ENCODE measurements around the gene CCSER1. TPM values are rescaled to one million over a fixed set of nuclear protein-coding genes. Genes with fewer than 3 reads are reported as not detected.
A peak's percentile ranks its signal among the peaks of the same experiment; 100 is the strongest.
"Not testable (repeated sequence)": the region's sequence is repeated elsewhere in the genome, so short reads cannot be mapped to it uniquely, and the experiment has no call there.

CCSER1 gene
- total RNA-seq, 1 experiment from 2014 or later, result 10.1 TPM

DNA sequence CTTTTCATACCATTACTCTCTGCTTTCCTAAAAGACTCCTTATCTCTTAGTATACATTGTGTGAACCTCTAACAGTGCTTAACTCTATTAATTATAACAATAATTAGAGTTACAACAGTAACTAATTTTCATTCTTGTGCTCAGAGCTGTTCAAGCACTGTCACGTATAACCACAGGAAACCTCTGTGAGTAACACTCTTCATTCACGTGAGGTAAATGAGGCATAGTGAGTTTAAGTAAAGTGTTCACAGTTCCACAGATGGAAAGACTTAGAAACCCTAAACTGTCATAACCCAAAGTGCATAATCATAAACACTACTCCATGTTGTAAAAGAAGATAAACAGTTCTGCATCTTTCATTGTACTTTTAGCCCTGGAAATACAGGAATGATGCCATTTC lies 222.4 kb downstream of the CCSER1 start:
- no peak for DNase-seq
- no peaks in the 10 kb centered on the region for H3K4me1 ChIP-seq

DNA sequence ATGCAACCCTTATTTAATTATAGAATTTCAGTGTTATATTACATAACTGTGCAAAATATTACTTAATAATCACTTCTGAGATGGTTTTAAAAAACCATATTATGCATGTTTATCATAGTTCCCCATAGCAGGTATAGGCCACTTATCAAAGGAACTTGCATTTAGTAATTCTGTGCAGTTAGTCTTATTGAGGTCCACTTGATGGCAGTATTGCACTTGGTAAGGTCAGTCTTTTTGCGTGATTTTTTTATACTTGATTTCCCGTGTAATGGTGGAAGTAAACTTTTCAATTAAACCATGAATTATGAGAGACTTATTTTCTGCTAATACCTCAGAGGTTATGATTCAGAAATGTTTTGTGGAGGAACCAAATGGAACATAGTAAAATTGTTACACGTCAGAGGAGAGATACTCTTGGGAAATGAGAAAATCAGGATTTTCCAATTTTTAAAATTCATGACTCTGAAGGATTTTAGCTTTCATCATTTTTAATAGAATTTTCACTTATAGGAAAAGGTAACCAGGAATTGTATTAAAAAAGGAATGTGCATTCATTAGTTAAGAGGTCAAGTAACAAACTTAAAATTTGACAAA lies 230.0 kb downstream of the CCSER1 start:
- no peak overlapping the region for H3K27ac ChIP-seq
- H3K4me1 ChIP-seq, result no peaks in the 10 kb centered on the region
- H3K27me3 ChIP-seq, result no peaks in the 10 kb centered on the region
- no peaks in the 10 kb centered on the region for H3K9me3 ChIP-seq (replicated peaks)
- H3K36me3 ChIP-seq, result no peaks in the 10 kb centered on the region
- peak in 1 of 2 experiments; percentile 71 for DNase-seq
- no peak overlapping the region for H3K4me3 ChIP-seq

More for the DNA sequence above, 222.4 kb downstream of the CCSER1 start:
- Histone ChIP-seq H3K27me3 (no peaks in the 10 kb centered on the region), H3K4me3 (no peak overlapping the region), H3K27ac (no peak overlapping the region), H3K9me3 (replicated peaks) (no peaks in the 10 kb centered on the region), H3K36me3 (no peaks in the 10 kb centered on the region)

GRCh38 chr4:90375081-90375480 lies 247.9 kb downstream of the CCSER1 start:
- Histone ChIP-seq H3K4me3 (no peak overlapping the region), H3K27ac (no peak overlapping the region), H3K4me1 (no peaks in the 10 kb centered on the region), H3K9me3 (replicated peaks) (no peaks in the 10 kb centered on the region), H3K27me3 (no peaks in the 10 kb centered on the region), H3K36me3 (no peaks in the 10 kb centered on the region)
- no peak for DNase-seq

- Histone ChIP-seq H3K27me3 (no peaks in the 10 kb centered on the region), H3K4me1 (no peaks in the 10 kb centered on the region), H3K27ac (no peak overlapping the region), H3K36me3 (no peaks in the 10 kb centered on the region), H3K9me3 (replicated peaks) (no peaks in the 10 kb centered on the region), H3K4me3 (no peak overlapping the region)
- no peak for DNase-seq
Measured at GRCh38 chr4:90393215-90393614, 266.0 kb downstream of the CCSER1 start.

DNA sequence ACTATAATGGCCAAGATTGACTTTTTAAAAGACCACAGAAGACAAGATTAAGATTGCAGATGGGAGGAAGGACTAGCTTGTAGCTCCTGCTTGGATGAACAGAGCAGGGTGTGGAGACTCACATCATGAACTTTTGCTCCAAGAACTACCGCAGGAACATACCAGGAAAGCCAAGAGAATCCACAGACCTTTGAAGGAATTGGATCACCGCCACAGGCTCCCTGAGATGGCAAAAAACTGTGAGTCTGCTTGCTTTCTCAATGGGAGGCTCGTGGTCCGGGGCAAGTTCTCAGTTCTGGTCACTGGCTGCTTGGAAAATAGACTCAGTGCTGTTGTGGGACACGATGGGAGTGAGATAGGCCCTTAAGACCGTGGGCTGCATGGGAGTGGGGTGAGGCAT lies 276.6 kb downstream of the CCSER1 start:
- Histone ChIP-seq H3K4me1 (no peaks in the 10 kb centered on the region), H3K27me3 (no peaks in the 10 kb centered on the region), H3K4me3 (no peak overlapping the region), H3K9me3 (replicated peaks) (no peaks in the 10 kb centered on the region), H3K36me3 (no peaks in the 10 kb centered on the region), H3K27ac (no peak overlapping the region)
- DNase-seq, result no peak

- H3K4me3 ChIP-seq; H3K27ac ChIP-seq; H3K36me3 ChIP-seq; H3K9me3 ChIP-seq (replicated peaks); H3K4me1 ChIP-seq; DNase-seq; H3K27me3 ChIP-seq: not testable (repeated sequence)
Measured at GRCh38 chr4:90407897-90408296, 280.7 kb downstream of the CCSER1 start.

GRCh38 chr4:90412786-90413185 lies 285.6 kb downstream of the CCSER1 start:
- H3K27me3 ChIP-seq; H3K9me3 ChIP-seq (replicated peaks); H3K36me3 ChIP-seq; H3K4me1 ChIP-seq; DNase-seq; H3K27ac ChIP-seq; H3K4me3 ChIP-seq: not testable (repeated sequence)

- Histone ChIP-seq H3K9me3 (replicated peaks) (no peaks in the 10 kb centered on the region), H3K4me1 (no peaks in the 10 kb centered on the region), H3K36me3 (no peaks in the 10 kb centered on the region), H3K27ac (no peak overlapping the region), H3K27me3 (no peaks in the 10 kb centered on the region), H3K4me3 (no peak overlapping the region)
- DNase-seq, result no peak
Measured at GRCh38 chr4:90415116-90415515, 287.9 kb downstream of the CCSER1 start.

DNA sequence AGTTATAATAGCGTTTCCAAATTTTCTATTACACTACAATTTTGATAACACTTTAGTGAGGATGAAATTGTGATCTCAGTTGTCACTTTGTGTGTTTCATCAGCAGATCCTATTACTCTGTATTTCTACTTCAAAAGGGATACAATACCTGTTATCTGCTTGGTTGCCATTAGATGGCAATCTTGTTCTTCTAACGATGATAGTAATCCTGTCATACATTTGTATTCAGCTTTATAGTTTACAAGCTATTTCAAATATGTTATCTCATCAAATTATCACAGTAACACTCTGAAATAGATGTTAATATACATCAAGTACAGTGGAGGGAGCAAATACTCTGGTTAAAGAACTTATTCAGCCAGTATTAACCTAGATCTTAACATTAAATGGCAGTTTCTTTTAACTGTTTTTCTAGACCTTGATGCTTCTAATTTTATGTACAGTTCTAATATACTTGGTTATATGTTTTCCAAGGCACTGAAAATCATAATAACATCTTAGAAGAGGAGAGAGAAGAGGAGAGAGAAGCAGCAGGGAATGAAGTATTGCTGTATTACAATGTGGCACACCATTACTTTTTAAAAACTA lies 292.0 kb downstream of the CCSER1 start:
- Histone ChIP-seq H3K27me3 (no peaks in the 10 kb centered on the region), H3K4me1 (no peaks in the 10 kb centered on the region), H3K4me3 (no peak overlapping the region), H3K36me3 (no peaks in the 10 kb centered on the region), H3K27ac (no peak overlapping the region), H3K9me3 (replicated peaks) (no peaks in the 10 kb centered on the region)
- peak in 1 of 2 experiments; percentile 70 for DNase-seq

DNA sequence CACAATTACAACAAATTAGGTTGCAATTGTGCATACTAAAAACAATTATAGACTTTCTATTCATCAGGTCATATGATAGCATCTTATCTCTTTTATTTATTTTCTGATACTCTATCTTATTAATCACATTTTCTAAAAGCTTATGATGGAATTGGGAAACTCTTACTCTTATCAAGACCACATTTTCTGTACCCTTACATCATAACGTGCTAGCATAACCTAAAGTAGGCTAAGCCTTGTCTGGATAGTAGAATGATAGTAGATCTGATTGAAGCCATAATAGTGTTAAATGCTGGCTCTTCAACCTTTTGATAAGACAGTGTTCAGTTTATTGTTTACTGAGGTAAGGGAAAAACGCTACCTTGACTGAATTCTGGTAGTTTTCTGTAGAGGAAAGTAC lies 294.0 kb downstream of the CCSER1 start:
- Histone ChIP-seq H3K27me3 (no peaks in the 10 kb centered on the region), H3K4me1 (no peaks in the 10 kb centered on the region), H3K27ac (no peak overlapping the region), H3K4me3 (no peak overlapping the region), H3K36me3 (no peaks in the 10 kb centered on the region), H3K9me3 (replicated peaks) (no peaks in the 10 kb centered on the region)
- DNase-seq, result no peak

DNA sequence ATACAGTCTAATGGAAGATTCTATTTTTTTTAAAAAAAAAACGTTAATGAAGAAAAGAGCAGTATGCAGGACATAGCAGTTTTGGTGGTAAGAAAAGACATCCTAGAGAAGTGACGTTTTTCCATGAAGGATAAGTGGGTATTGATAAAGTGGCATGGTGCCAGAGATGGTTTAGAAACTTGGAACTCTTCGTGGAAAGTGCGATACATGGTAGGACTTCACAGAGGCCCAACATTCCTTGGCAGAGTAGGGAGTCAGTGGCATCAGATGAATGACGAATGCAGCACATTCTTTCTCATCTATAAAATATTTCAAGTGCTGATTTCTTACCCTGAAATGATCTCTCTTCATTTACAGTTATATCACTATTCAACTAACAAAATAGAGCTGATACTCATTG lies 298.7 kb downstream of the CCSER1 start:
- Histone ChIP-seq H3K27me3 (no peaks in the 10 kb centered on the region), H3K27ac (no peak overlapping the region), H3K9me3 (replicated peaks) (no peaks in the 10 kb centered on the region), H3K36me3 (no peaks in the 10 kb centered on the region), H3K4me1 (no peaks in the 10 kb centered on the region), H3K4me3 (no peak overlapping the region)
- no peak for DNase-seq

GRCh38 chr4:90438522-90438921 lies 311.3 kb downstream of the CCSER1 start:
- DNase-seq, result no peak
- no peaks in the 10 kb centered on the region for H3K9me3 ChIP-seq (replicated peaks)
- no peaks in the 10 kb centered on the region for H3K36me3 ChIP-seq
- no peak overlapping the region for H3K4me3 ChIP-seq
- H3K27ac ChIP-seq, result no peak overlapping the region
- no peaks in the 10 kb centered on the region for H3K4me1 ChIP-seq
- no peaks in the 10 kb centered on the region for H3K27me3 ChIP-seq

- no peak overlapping the region for H3K4me3 ChIP-seq
- no peaks in the 10 kb centered on the region for H3K9me3 ChIP-seq (replicated peaks)
- DNase-seq, result no peak
- no peaks in the 10 kb centered on the region for H3K36me3 ChIP-seq
- H3K27ac ChIP-seq, result no peak overlapping the region
- no peaks in the 10 kb centered on the region for H3K4me1 ChIP-seq
- H3K27me3 ChIP-seq, result no peaks in the 10 kb centered on the region
Measured at GRCh38 chr4:90441770-90442169, 314.6 kb downstream of the CCSER1 start.

DNA sequence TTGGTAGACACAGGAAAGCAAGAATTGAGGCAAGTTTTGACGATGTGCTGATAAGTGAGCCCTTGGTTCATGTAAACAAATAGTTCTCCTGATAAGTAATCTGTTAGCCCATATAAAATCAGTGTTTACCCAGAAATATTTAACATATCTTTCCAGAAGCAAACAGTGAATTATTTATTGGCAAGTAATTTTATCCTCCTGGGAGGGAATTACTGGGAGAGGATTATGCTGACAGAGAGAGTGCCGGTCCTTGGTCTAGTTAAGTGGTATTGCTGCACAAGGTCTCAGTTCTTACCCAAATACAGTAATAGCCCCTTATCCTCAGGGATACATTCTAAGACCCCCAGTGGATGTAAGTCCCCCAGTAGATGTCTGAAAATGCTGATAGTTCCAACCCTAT lies 315.4 kb downstream of the CCSER1 start:
- Histone ChIP-seq H3K9me3 (replicated peaks) (no peaks in the 10 kb centered on the region), H3K36me3 (no peaks in the 10 kb centered on the region), H3K27ac (no peak overlapping the region), H3K27me3 (no peaks in the 10 kb centered on the region), H3K4me3 (no peak overlapping the region), H3K4me1 (no peaks in the 10 kb centered on the region)
- no peak for DNase-seq

DNA sequence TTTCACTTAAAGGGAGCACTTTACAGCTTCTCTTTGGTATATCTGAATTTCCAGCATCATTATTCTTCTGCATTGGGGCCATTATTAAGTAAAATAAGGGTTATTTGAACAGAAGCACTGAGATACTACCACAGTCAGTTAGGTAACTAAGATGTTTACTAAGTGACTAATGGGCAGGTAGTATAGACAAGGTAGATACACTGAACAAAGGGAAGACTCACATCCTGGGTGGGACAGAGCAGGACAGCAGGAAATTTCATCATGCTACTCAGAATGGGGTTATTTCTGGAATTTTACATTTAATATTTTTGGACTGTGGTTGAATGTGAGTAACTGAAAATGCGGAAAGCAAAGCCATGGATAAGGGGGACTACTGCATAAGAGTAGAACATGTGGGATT lies 316.0 kb downstream of the CCSER1 start:
- no peak for DNase-seq
- H3K9me3 ChIP-seq (replicated peaks), result no peaks in the 10 kb centered on the region
- no peaks in the 10 kb centered on the region for H3K4me1 ChIP-seq
- no peak overlapping the region for H3K27ac ChIP-seq
- H3K36me3 ChIP-seq, result no peaks in the 10 kb centered on the region
- no peaks in the 10 kb centered on the region for H3K27me3 ChIP-seq
- no peak overlapping the region for H3K4me3 ChIP-seq

DNA sequence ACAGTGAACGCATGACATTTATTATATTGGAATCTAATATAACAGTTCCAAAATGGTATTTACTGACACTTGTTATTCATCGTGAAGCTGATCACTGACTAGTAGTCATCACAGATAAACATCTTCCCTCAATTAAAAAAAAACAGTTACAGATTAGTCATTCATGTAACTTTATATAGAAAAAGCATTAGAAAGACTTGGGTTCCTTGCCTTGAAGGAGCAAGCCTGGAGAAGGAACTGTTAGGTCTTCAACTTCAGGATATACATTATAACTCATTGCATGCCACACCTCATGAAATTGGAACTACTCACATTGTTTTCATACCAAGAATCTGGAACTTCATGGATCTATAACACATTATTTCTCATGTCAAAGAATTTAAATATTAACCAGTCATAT lies 317.7 kb downstream of the CCSER1 start:
- Histone ChIP-seq H3K27me3 (no peaks in the 10 kb centered on the region), H3K4me3 (no peak overlapping the region), H3K9me3 (replicated peaks) (no peaks in the 10 kb centered on the region), H3K27ac (no peak overlapping the region), H3K4me1 (no peaks in the 10 kb centered on the region), H3K36me3 (no peaks in the 10 kb centered on the region)
- DNase-seq, result no peak

Data from SJCRH30 (cell line).